Keratinocyte (primary cell): Measurements from ENCODE around the gene HES2. TPM values are rescaled to one million over a fixed set of nuclear protein-coding genes. Genes with fewer than 3 reads are reported as not detected.
"Not testable (repeated sequence)": the region's sequence is repeated elsewhere in the genome, so short reads cannot be mapped to it uniquely, and the experiment has no call there.

ENCODE experiments used
- DNase-seq: peaks from one replicate; pipeline ENCODE4 v3.0.0-alpha.2; 2011; ENCODE audit warnings: low read depth, missing footprints, low spot score
- FAIRE-seq: peaks from 2 replicates; lab custom pipeline; 2011; peaks lifted over from hg19 to GRCh38; lab: Jason Lieb, UNC
- H2AFZ ChIP-seq: 2 replicates; pipeline ENCODE4 v1.6.0; 2012; ENCODE audit warnings: low read length, control low read depth, inconsistent platforms; ENCODE audit not compliant: control insufficient read depth
- H3K27ac ChIP-seq: 2 replicates; pipeline ENCODE4 v1.5.1; 2011; ENCODE audit warnings: low read length; ENCODE audit not compliant: control insufficient read depth, insufficient read depth
- H3K27me3 ChIP-seq: 3 replicates; pipeline ENCODE4 v1.6.0; 2011; ENCODE audit warnings: low read length; ENCODE audit not compliant: control insufficient read depth, insufficient read depth; ENCODE audit errors: extremely low read depth
- H3K36me3 ChIP-seq, 2 experiments: 2 replicates in 1 of 2; 3 replicates in 1 of 2; pipeline ENCODE4 v1.5.1; 2011; ENCODE audit warnings: low read length in 2 of 2, mild to moderate bottlenecking in 1 of 2; ENCODE audit not compliant: control insufficient read depth in 2 of 2, insufficient read depth in 2 of 2; ENCODE audit errors: extremely low read depth in 1 of 2
- H3K4me1 ChIP-seq: 3 replicates; pipeline ENCODE4 v1.5.1; 2011; ENCODE audit warnings: low read length; ENCODE audit not compliant: control insufficient read depth, insufficient read depth; ENCODE audit errors: extremely low read depth
- H3K4me2 ChIP-seq: 3 replicates; pipeline ENCODE4 v1.6.0; 2011; ENCODE audit warnings: low read depth, low read length; ENCODE audit not compliant: control insufficient read depth, insufficient read depth; ENCODE audit errors: extremely low read depth
- H3K4me3 ChIP-seq, 3 experiments: fragments of 200-600 bp in 1 of 3; sonication (generic) in 1 of 3; 2 replicates in 2 of 3; 3 replicates in 1 of 3; pipeline ENCODE4 v1.5.1; 2011 to 2016; ENCODE audit warnings: low read length in 3 of 3, mild to moderate bottlenecking in 3 of 3, control low read depth in 2 of 3, inconsistent platforms in 1 of 3, low read depth in 1 of 3, mixed read lengths in 1 of 3, mixed run types in 1 of 3, moderate library complexity in 1 of 3; ENCODE audit not compliant: control insufficient read depth in 2 of 3, insufficient read depth in 2 of 3; ENCODE audit errors: extremely low read depth in 1 of 3
- H3K79me2 ChIP-seq: 2 replicates; pipeline ENCODE4 v1.6.0; 2012; ENCODE audit warnings: low read length; ENCODE audit not compliant: control insufficient read depth, insufficient read depth
- H3K9ac ChIP-seq: 3 replicates; pipeline ENCODE4 v1.6.0; 2011; ENCODE audit warnings: low read length; ENCODE audit not compliant: control insufficient read depth, insufficient read depth; ENCODE audit errors: extremely low read depth
- H3K9me1 ChIP-seq: 3 replicates; pipeline ENCODE4 v1.6.0; 2011; ENCODE audit warnings: low read length; ENCODE audit not compliant: control insufficient read depth, insufficient read depth; ENCODE audit errors: extremely low read depth
- H3K9me3 ChIP-seq: 2 replicates; pipeline ENCODE4 v1.5.1; 2012; ENCODE audit warnings: low read depth, low read length; ENCODE audit not compliant: control insufficient read depth
- H4K20me1 ChIP-seq: 3 replicates; pipeline ENCODE4 v1.6.0; 2011; ENCODE audit warnings: low read length; ENCODE audit not compliant: control insufficient read depth, insufficient read depth; ENCODE audit errors: extremely low read depth
- CTCF ChIP-seq, 3 experiments: IDR thresholded peaks in 1 of 3; conservative IDR thresholded peaks in 1 of 3; optimal IDR thresholded peaks in 1 of 3; 2 replicates in 2 of 3; 3 replicates in 1 of 3; pipeline versions ENCODE3 to v1.5.1; 2011; ENCODE audit warnings: low read length in 3 of 3, mild to moderate bottlenecking in 3 of 3, moderate library complexity in 2 of 3, control low read depth in 1 of 3, inconsistent platforms in 1 of 3; ENCODE audit not compliant: insufficient read depth in 2 of 3; ENCODE audit errors: extremely low read depth in 1 of 3
- EZH2 ChIP-seq: IDR thresholded peaks from one replicate; pipeline ENCODE4 v1.6.1; 2012; ENCODE audit warnings: inconsistent platforms, mild to moderate bottlenecking, low read length, moderate library complexity
- dilution Hi-C: fragments of 300-500 bp; cut with MboI; formaldehyde crosslinking; loops from one replicate; pipeline ENCODE4 v1.7.0; 2020; ENCODE audit warnings: low sequenced_read_pairs; ENCODE audit not compliant: extremely low pct_ligation_motif_present
- polyA plus RNA-seq, 5 experiments: library from polyadenylated mRNA; depleted of rRNA in 3 of 5; stranded (reverse) in 3 of 5; stranded (forward) in 1 of 5; unstranded in 1 of 5; fragments of >200 nt; gene quantifications; 1 replicate in 1 of 5; 2 replicates in 3 of 5; 3 replicates in 1 of 5; pipeline versions ENCODE4 v1.2.1 to v1.2.3, GENCODE V29; 2011 to 2012; ENCODE audit warnings: missing spikeins in 2 of 5, low read depth in 1 of 5, low replicate concordance in 1 of 5

HES2 gene
- polyA plus RNA-seq, 1 donor (not counting 4 experiments of a cell fraction or from before 2014, with no cell fraction given), result 30.1 TPM

- Histone ChIP-seq H3K36me3 (peaks cover 5 to 12% of the 10 kb centered on the region in 2 experiments), H2AFZ (no peak overlapping the region), H4K20me1 (no peaks in the 10 kb centered on the region), H3K9me3 (no peaks in the 10 kb centered on the region), H3K79me2 (no peaks in the 10 kb centered on the region), H3K4me2 (no peak overlapping the region), H3K27ac (no peak overlapping the region), H3K4me1 (no peaks in the 10 kb centered on the region), H3K27me3 (peaks cover 32% of the 10 kb centered on the region), H3K4me3 (no peak overlapping the region), H3K9ac (no peak overlapping the region), H3K9me1 (no peaks in the 10 kb centered on the region)
- DNase-seq (no peak), FAIRE-seq (no peak)
- dilution Hi-C loops, result no loop called here
- TF ChIP-seq EZH2 (no peak), CTCF (optimal IDR thresholded peaks at IDR 0.05 in 1 of 3, IDR thresholded peaks at IDR 0.05 in 1 of 3, conservative IDR thresholded peaks at IDR 0.05 in 1 of 3; ENCODE audit: extremely low read depth in 1 of 3, insufficient read depth in 2 of 3, low read length in 3 of 3) (no peak)
Observed at GRCh38 chr1:6456800-6457466, 37.2 kb upstream of the HES2 start.

GRCh38 chr1:6455752-6456520, 36.2 kb upstream of the HES2 start:
- H3K79me2 ChIP-seq, H3K27ac ChIP-seq, H3K4me3 ChIP-seq, H3K4me1 ChIP-seq, H4K20me1 ChIP-seq, dilution Hi-C loops, H3K36me3 ChIP-seq, H3K4me2 ChIP-seq, FAIRE-seq, H3K9me1 ChIP-seq, DNase-seq, H3K9ac ChIP-seq, H2AFZ ChIP-seq, H3K9me3 ChIP-seq: not testable (repeated sequence)
- peaks cover 35% of the 10 kb centered on the region for H3K27me3 ChIP-seq
